H1 (cell line): ENCODE measurements around the gene DNAJB8. TPM values are rescaled to one million over a fixed set of nuclear protein-coding genes. Genes with fewer than 3 reads are reported as not detected.

Source experiments
- CTCF ChIA-PET: fragments of 300-600 bp; sonication (Branson Sonifier 250); formaldehyde crosslinking; loops from one replicate; lab custom pipeline; 2021; ENCODE audit not compliant: partially characterized antibody; lab: Charles Lee
- POLR2A ChIA-PET: fragments of 300-600 bp; sonication (Branson Sonifier 250); formaldehyde crosslinking; loops from one replicate; lab custom pipeline; 2021; ENCODE audit warnings: inconsistent platforms; ENCODE audit not compliant: partially characterized antibody; lab: Charles Lee
- DNase-seq, 2 experiments: peaks; one replicate each; pipeline versions ENCODE4 v3.0.0 to v3.0.0-alpha.2; 2010 to 2022; ENCODE audit warnings: low spot score in 2 of 2, low read depth in 1 of 2, mixed read lengths in 1 of 2
- FAIRE-seq: peaks from 2 replicates; lab custom pipeline; 2011; peaks lifted over from hg19 to GRCh38; lab: Jason Lieb, UNC
- H2AFZ ChIP-seq: 2 replicates; pipeline ENCODE4 v1.8.1; 2012; ENCODE audit warnings: low read length, inconsistent platforms
- H2AK5ac ChIP-seq: 2 replicates; pipeline ENCODE4 v1.6.1; 2013; ENCODE audit warnings: low read depth, low read length
- H2BK120ac ChIP-seq: replicated peaks from 2 replicates; pipeline ENCODE3; 2013; ENCODE audit warnings: low read depth, low read length, inconsistent platforms
- H2BK12ac ChIP-seq: 2 replicates; pipeline ENCODE4 v1.6.1; 2013; ENCODE audit warnings: low read depth, low read length
- H2BK15ac ChIP-seq: 2 replicates; pipeline ENCODE4 v1.6.1; 2013; ENCODE audit warnings: low read length
- H2BK20ac ChIP-seq: 2 replicates; pipeline ENCODE4 v1.6.1; 2013; ENCODE audit warnings: low read length
- H2BK5ac ChIP-seq: 2 replicates; pipeline ENCODE4 v1.6.1; 2013; ENCODE audit warnings: low read depth, low read length
- H3K14ac ChIP-seq: 2 replicates; pipeline ENCODE4 v1.6.1; 2013; ENCODE audit warnings: inconsistent platforms; ENCODE audit not compliant: insufficient read length
- H3K18ac ChIP-seq: 2 replicates; pipeline ENCODE4 v1.6.1; 2013; ENCODE audit warnings: low read length; ENCODE audit errors: extremely low read depth
- H3K23ac ChIP-seq: 2 replicates; pipeline ENCODE4 v1.6.1; 2013; ENCODE audit warnings: inconsistent platforms; ENCODE audit not compliant: insufficient read length
- H3K23me2 ChIP-seq: 2 replicates; pipeline ENCODE4 v1.6.1; 2013; ENCODE audit warnings: low read depth, low read length
- H3K27ac ChIP-seq: 2 replicates; pipeline ENCODE4 v1.6.1; 2011; ENCODE audit warnings: low read depth, low read length, inconsistent platforms
- H3K27me3 ChIP-seq, 4 experiments: replicated peaks in 1 of 4; 1 replicate in 1 of 4; 2 replicates in 3 of 4; pipeline versions ENCODE4 v1.6.1 to v1.8.1; 2011 to 2013; ENCODE audit warnings: low read length in 3 of 4, mild to moderate bottlenecking in 3 of 4, inconsistent platforms in 2 of 4, mixed read lengths in 2 of 4, moderate library complexity in 1 of 4; ENCODE audit not compliant: control insufficient read depth in 3 of 4, insufficient read depth in 3 of 4; ENCODE audit errors: extremely low read depth in 1 of 4
- H3K36me3 ChIP-seq, 4 experiments: 2 replicates each; pipeline versions ENCODE4 v1.6.1 to v1.8.1; 2011 to 2013; ENCODE audit warnings: mild to moderate bottlenecking in 4 of 4, low read length in 3 of 4, moderate library complexity in 2 of 4, control low read depth in 1 of 4, inconsistent platforms in 1 of 4; ENCODE audit not compliant: insufficient read depth in 4 of 4, control insufficient read depth in 2 of 4
- H3K4ac ChIP-seq: replicated peaks from 2 replicates; pipeline ENCODE3; 2013; ENCODE audit warnings: low read length, low read depth, mixed read lengths, inconsistent platforms; ENCODE audit not compliant: insufficient read length
- H3K4me1 ChIP-seq, 4 experiments: replicated peaks in 1 of 4; 1 replicate in 1 of 4; 2 replicates in 3 of 4; pipeline versions ENCODE4 v1.6.1 to v1.8.1; 2011 to 2013; ENCODE audit warnings: low read length in 3 of 4, inconsistent platforms in 2 of 4, mixed read lengths in 1 of 4; ENCODE audit not compliant: insufficient read depth in 4 of 4, control insufficient read depth in 3 of 4
- H3K4me2 ChIP-seq, 2 experiments: 2 replicates each; pipeline versions ENCODE4 v1.6.1 to v1.8.1; 2011 to 2013; ENCODE audit warnings: low read depth in 2 of 2, low read length in 2 of 2, control low read depth in 1 of 2, inconsistent platforms in 1 of 2, mild to moderate bottlenecking in 1 of 2; ENCODE audit not compliant: insufficient read depth in 1 of 2
- H3K4me3 ChIP-seq, 4 experiments: fragments of 200-600, 300-600 bp in 1 of 4; sonication (generic), shearing (Covaris generic), sonication (Bioruptor Twin) in 1 of 4; 2 replicates each; pipeline versions ENCODE4 v1.5.1 to v1.8.1; 2011 to 2016; ENCODE audit warnings: low read length in 4 of 4, low read depth in 3 of 4, control low read depth in 2 of 4, inconsistent platforms in 2 of 4, mild to moderate bottlenecking in 2 of 4, mixed read lengths in 1 of 4, moderate library complexity in 1 of 4; ENCODE audit not compliant: insufficient read depth in 2 of 4; ENCODE audit errors: extremely low read depth in 1 of 4
- H3K56ac ChIP-seq: replicated peaks from 2 replicates; pipeline ENCODE3; 2013; ENCODE audit warnings: low read depth, mild to moderate bottlenecking, mixed read lengths, low read length, inconsistent platforms; ENCODE audit not compliant: insufficient read length
- H3K79me1 ChIP-seq: 2 replicates; pipeline ENCODE4 v1.6.1; 2013; ENCODE audit warnings: low read depth, low read length, control low read depth
- H3K79me2 ChIP-seq, 2 experiments: 2 replicates each; pipeline versions ENCODE4 v1.6.1 to v1.8.1; 2012 to 2013; ENCODE audit warnings: low read length in 2 of 2, mild to moderate bottlenecking in 2 of 2, inconsistent platforms in 1 of 2; ENCODE audit not compliant: insufficient read depth in 2 of 2, control insufficient read depth in 1 of 2
- H3K9ac ChIP-seq, 4 experiments: replicated peaks in 1 of 4; 1 replicate in 1 of 4; 2 replicates in 3 of 4; pipeline versions ENCODE4 v1.6.1 to v1.8.1; 2011 to 2013; ENCODE audit warnings: low read depth in 3 of 4, low read length in 3 of 4, control low read depth in 2 of 4, mild to moderate bottlenecking in 2 of 4, moderate library complexity in 2 of 4, inconsistent platforms in 1 of 4; ENCODE audit errors: extremely low read depth in 1 of 4
- H3K9me3 ChIP-seq, 2 experiments: 2 replicates each; pipeline versions ENCODE4 v1.6.1 to v1.8.1; 2012 to 2013; ENCODE audit warnings: mild to moderate bottlenecking in 2 of 2, moderate library complexity in 2 of 2, control low read depth in 1 of 2, inconsistent platforms in 1 of 2, low read depth in 1 of 2, low read length in 1 of 2, mixed read lengths in 1 of 2; ENCODE audit not compliant: insufficient read depth in 2 of 2
- H4K20me1 ChIP-seq, 2 experiments: replicated peaks in 1 of 2; 2 replicates each; pipeline versions ENCODE3 to v1.8.1; 2011 to 2013; ENCODE audit warnings: inconsistent platforms in 2 of 2, low read length in 2 of 2, mild to moderate bottlenecking in 1 of 2; ENCODE audit not compliant: insufficient read depth in 2 of 2, control insufficient read depth in 1 of 2
- H4K5ac ChIP-seq: 2 replicates; pipeline ENCODE4 v1.6.1; 2013; ENCODE audit warnings: low read length, low read depth, mixed read lengths, inconsistent platforms; ENCODE audit not compliant: insufficient read length
- H4K8ac ChIP-seq: 2 replicates; pipeline ENCODE4 v1.8.0; 2013; ENCODE audit warnings: mild to moderate bottlenecking, moderate library complexity, low read length, inconsistent platforms; ENCODE audit not compliant: insufficient read depth; ENCODE audit errors: extremely low read depth
- H4K91ac ChIP-seq: replicated peaks from 2 replicates; pipeline ENCODE3; 2013; ENCODE audit warnings: low read length, mixed read lengths, inconsistent platforms; ENCODE audit not compliant: insufficient read length
- CBX8 ChIP-seq: fragments of 300-800, 300-1000 bp; sonication (generic); IDR thresholded peaks from 2 replicates; pipeline ENCODE4 v1.7.1; 2016; ENCODE audit warnings: low read depth, low read length, borderline replicate concordance
- MAFK ChIP-seq: IDR thresholded peaks from 2 replicates; pipeline ENCODE4 v1.6.1; 2012; ENCODE audit warnings: low read depth, mild to moderate bottlenecking, improper control_type of control experiment, low read length
- WGBS, 2 experiments: shearing (Covaris generic) in 1 of 2; methylation state at CpG; one replicate each; pipeline versions ENCODE4 v1.1.6 to v1.1.7; 2013 to 2015; ENCODE audit warnings: low lambda C conversion rate in 2 of 2, mixed read lengths in 2 of 2, inconsistent platforms in 1 of 2, low coverage in 1 of 2, missing lambda C conversion rate in 1 of 2; ENCODE audit not compliant: insufficient replicate concordance in 2 of 2, insufficient coverage in 1 of 2, insufficient read length in 1 of 2; ENCODE audit errors: extremely low coverage in 1 of 2, missing lambda C conversion rate in 1 of 2; 5-methylcytosine and 5-hydroxymethylcytosine counted together
- polyA plus RNA-seq, 7 experiments: library from polyadenylated mRNA; depleted of rRNA in 3 of 7; stranded (reverse) in 5 of 7; unstranded in 2 of 7; fragments of >200 nt in 5 of 7; fragments of 200-250 nt in 2 of 7; gene quantifications; 1 replicate in 5 of 7; 2 replicates in 1 of 7; 4 replicates in 1 of 7; pipeline versions ENCODE4 v1.2.1 to v1.2.3, GENCODE V29; 2011 to 2013; ENCODE audit warnings: missing spikeins in 2 of 7, mixed read lengths in 2 of 7
- total RNA-seq: library from RNA; stranded (reverse); fragmentation: NEBNext Ultra II Directional; extraction: Animal tissue kit (Norgen Biotek cat#: 25700); gene quantifications from 2 replicates; pipeline ENCODE4 v1.2.1, GENCODE V29; 2021

Gene DNAJB8
- total and polyA plus RNA-seq, 2 of the 8 experiments (the other 6 are each of a cell fraction or from before 2014, with no cell fraction given): not detected

DNA sequence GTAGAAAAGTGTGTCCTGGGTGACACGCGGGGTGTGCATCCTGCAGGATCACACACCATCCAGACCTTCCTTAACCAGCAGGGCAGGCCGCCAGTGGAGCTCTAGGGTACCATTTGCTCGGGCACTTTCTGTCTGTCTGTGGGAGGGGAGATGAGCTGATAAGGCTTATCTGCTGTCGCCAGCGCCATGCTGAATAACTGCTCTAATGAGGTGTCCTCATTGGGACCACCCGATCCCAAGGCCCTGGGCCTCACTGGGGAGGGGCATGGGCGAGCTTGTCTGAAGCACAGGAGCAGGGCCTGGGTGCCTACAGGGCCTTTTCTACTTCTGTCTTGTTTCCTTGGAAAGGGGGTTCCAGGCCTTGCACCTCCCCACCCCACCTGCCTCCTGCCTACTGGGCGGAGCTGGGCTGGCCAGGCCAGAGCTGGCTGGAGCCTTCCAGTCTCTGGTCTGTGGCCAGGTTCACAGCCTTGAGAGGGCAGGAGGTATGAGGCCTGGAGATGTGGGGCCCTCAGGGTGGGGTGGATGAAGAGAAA lies 28.8 kb upstream of the DNAJB8 start:
- Histone ChIP-seq H3K14ac (no peak overlapping the region), H3K56ac (no peak overlapping the region), H4K5ac (no peak overlapping the region), H3K79me1 (no peaks in the 10 kb centered on the region), H3K79me2 (no peaks in the 10 kb centered on the region), H3K4ac (no peak overlapping the region), H3K9me3 (no peaks in the 10 kb centered on the region; a peak in 1 of 4 replicates), H2BK12ac (peak overlapping the region; percentile 62; the same call in 1 of the 2 replicates), H2BK20ac (no peak overlapping the region), H3K36me3 (0 out of 8 replicates have a peak, but pooled peaks cover 0 to 5% (median 0%) of the 10 kb centered on the region in 4 experiments), H4K8ac (no peak overlapping the region; the same call in 1 of the 2 replicates), H2BK5ac (no peak overlapping the region), H2AFZ (no peak overlapping the region), H4K91ac (no peak overlapping the region), H2AK5ac (no peak overlapping the region), H3K9ac (no peak overlapping the region), H3K4me3 (no peak overlapping the region), H3K18ac (no peak overlapping the region; the same call in 1 of the 2 replicates), H3K4me2 (no peak overlapping the region), H2BK120ac (no peak overlapping the region), H3K23ac (no peak overlapping the region), H3K4me1 (peaks cover 0 to 51% (median 28%) of the 10 kb centered on the region in 4 experiments; a peak in 6 of 7 replicates), H4K20me1 (peaks cover 4 to 27% of the 10 kb centered on the region in 2 experiments), H2BK15ac (no peak overlapping the region), H3K23me2 (peaks cover 5% of the 10 kb centered on the region; the same call in 1 of the 2 replicates), H3K27ac (no peak overlapping the region), H3K27me3 (peaks cover 70 to 87% (median 86%) of the 10 kb centered on the region in 4 experiments)
- POLR2A ChIA-PET: interaction anchor here (0.7 to 1.0 kb wide), 2 partner anchors 11 to 20 kb away, joined by 3 read pairs; no protein-coding TSS in a partner anchor
- FAIRE-seq (no peak), DNase-seq (peak in 1 of 2 experiments; percentile 45)
- CTCF ChIA-PET: interaction anchor here (0.6 to 5.7 kb wide), 11 partner anchors 9 to 250 kb away, joined by 3 to 83 read pairs (median 4); no protein-coding TSS in a partner anchor
- 67% methylated on average over 9 of the region's 9 CpGs; no CpG with 5 or more reads in 1 of the 2 experiments for WGBS, 2 experiments
- TF ChIP-seq MAFK: no peak
- TF ChIP-seq CBX8: 0 out of 2 replicates have a peak, but pooled peaks have one; percentile 54
